HEK293 (cell line): ENCODE data around the gene APEX1.

Source experiments
- GLIS1 ChIP-seq: fragments of 450-650 bp; formaldehyde crosslinking; IDR thresholded peaks from 2 replicates; pipeline ENCODE4 v1.5.1; 2016; ENCODE audit warnings: missing biosample characterization, missing genetic modification characterization
- HOXA7 ChIP-seq: sonication (generic); formaldehyde crosslinking; IDR thresholded peaks from 2 replicates; pipeline ENCODE4 v1.8.1; 2022; ENCODE audit warnings: missing genetic modification reagents, borderline replicate concordance
- SCRT2 ChIP-seq: fragments of 450-650 bp; formaldehyde crosslinking; IDR thresholded peaks from 2 replicates; pipeline ENCODE4 v1.5.1; 2016; ENCODE audit warnings: missing biosample characterization, missing genetic modification characterization
- ZBTB20 ChIP-seq: fragments of 450-650 bp; formaldehyde crosslinking; IDR thresholded peaks from 2 replicates; pipeline ENCODE4 v1.5.1; 2016; ENCODE audit warnings: missing biosample characterization, missing genetic modification characterization
- ZBTB8A ChIP-seq: fragments of 450-650 bp; formaldehyde crosslinking; IDR thresholded peaks from 2 replicates; pipeline ENCODE4 v1.5.1; 2016; ENCODE audit warnings: missing biosample characterization, missing genetic modification characterization
- ZNF248 ChIP-seq: fragments of 450-650 bp; formaldehyde crosslinking; IDR thresholded peaks from 2 replicates; pipeline ENCODE4 v1.5.1; 2017; ENCODE audit warnings: missing biosample characterization, missing genetic modification characterization
- ZNF274 ChIP-seq, 2 experiments: fragments of 200-500 bp in 1 of 2; fragments of 450-650 bp in 1 of 2; sonication (Bioruptor generic) in 1 of 2; formaldehyde crosslinking in 1 of 2; IDR thresholded peaks; 2 replicates each; pipeline versions ENCODE4 v1.5.1 to v1.6.1; 2014 to 2016; ENCODE audit warnings: borderline replicate concordance in 1 of 2, inconsistent platforms in 1 of 2, low read length in 1 of 2, missing biosample characterization in 1 of 2, missing genetic modification characterization in 1 of 2
- ZNF324 ChIP-seq: fragments of 450-650 bp; formaldehyde crosslinking; IDR thresholded peaks from 2 replicates; pipeline ENCODE4 v1.5.1; 2016; ENCODE audit warnings: missing biosample characterization, missing genetic modification characterization
- ZNF341 ChIP-seq: fragments of 450-650 bp; formaldehyde crosslinking; IDR thresholded peaks from 2 replicates; pipeline ENCODE4; 2016; ENCODE audit warnings: low read depth, missing biosample characterization, missing genetic modification characterization
- ZNF501 ChIP-seq: fragments of 450-650 bp; formaldehyde crosslinking; IDR thresholded peaks from 2 replicates; pipeline ENCODE4 v1.5.1; 2016; ENCODE audit warnings: missing biosample characterization, missing genetic modification characterization
- ZNF792 ChIP-seq: fragments of 450-650 bp; formaldehyde crosslinking; IDR thresholded peaks from 2 replicates; pipeline ENCODE4 v1.5.1; 2016; ENCODE audit warnings: missing biosample characterization, missing genetic modification characterization
- TF ChIP-seq, protein P1 (sequence below): fragments of 450-650 bp; formaldehyde crosslinking; IDR thresholded peaks from 2 replicates; pipeline ENCODE4 v1.5.1; 2016; ENCODE audit warnings: missing biosample characterization, missing genetic modification characterization
- TF ChIP-seq, protein P2 (sequence below): fragments of 450-650 bp; formaldehyde crosslinking; IDR thresholded peaks from 2 replicates; pipeline ENCODE4 v1.5.1; 2016; ENCODE audit warnings: missing biosample characterization, missing genetic modification characterization, borderline replicate concordance
- TF ChIP-seq, protein P3 (sequence below): fragments of 450-650 bp; formaldehyde crosslinking; IDR thresholded peaks from 2 replicates; pipeline ENCODE4 v1.5.1; 2016; ENCODE audit warnings: missing biosample characterization, missing genetic modification characterization
- TF ChIP-seq, protein P4 (sequence below): fragments of 450-650 bp; formaldehyde crosslinking; IDR thresholded peaks from 2 replicates; pipeline ENCODE4; 2016; ENCODE audit warnings: missing biosample characterization, missing genetic modification characterization

APEX1 gene

DNA sequence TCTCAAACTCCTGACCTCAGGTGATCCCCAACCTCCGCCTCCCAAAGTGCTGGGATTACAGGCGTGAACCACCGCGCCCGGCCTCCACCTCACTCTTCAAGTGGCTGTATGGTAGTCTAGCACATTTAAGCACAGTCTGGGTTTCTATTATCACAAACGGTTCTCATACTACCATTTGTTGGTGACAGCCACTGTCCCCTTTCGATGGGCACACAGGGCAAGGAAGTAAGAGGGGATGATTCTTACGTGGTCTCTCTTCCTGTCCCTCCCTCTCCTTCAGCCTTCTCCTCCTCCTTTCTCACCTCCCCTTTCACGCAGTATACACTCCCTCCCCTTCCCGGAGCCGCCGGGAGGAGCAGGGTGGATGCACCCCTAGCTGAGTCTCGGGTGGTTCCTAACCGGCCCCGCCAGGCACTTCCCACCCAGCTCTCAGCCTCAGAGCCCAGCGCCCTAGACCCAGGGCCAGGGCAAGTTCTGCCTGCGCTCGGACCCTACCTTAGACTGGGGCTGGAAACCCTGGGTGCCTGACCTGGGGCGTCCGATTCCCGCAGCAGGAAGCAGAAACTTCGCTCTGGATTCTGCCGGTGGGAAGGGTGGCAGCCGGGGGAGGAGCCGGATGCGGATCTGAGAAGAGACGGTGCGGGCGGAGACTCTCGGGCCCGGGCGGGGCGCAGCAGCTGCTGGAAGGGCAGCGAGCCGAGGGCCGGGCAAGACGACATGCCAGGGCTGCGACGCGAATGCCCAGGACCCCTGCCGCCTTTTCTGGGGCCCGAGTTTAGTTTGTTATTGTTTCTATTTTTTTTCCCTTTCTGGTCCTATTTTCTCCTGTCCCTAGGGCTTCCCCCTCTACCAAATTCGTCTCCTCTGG is 41.9 kb upstream of the APEX1 start, which contains the start of gene TEP1 (continued):
- TF ChIP-seq, protein P1, sequence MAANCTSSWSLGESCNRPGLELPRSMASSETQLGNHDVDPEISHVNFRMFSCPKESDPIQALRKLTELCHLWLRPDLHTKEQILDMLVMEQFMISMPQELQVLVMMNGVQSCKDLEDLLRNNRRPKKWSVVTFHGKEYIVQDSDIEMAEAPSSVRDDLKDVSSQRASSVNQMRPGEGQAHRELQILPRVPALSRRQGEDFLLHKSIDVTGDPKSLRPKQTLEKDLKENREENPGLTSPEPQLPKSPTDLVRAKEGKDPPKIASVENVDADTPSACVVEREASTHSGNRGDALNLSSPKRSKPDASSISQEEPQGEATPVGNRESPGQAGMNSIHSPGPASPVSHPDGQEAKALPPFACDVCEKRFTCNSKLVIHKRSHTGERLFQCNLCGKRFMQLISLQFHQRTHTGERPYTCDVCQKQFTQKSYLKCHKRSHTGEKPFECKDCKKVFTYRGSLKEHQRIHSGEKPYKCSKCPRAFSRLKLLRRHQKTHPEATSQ (tag by site-specific recombination) = peak; percentile 63; the same call in 1 of the 2 replicates
- TF ChIP-seq SCRT2 (tag by site-specific recombination) = no peak
- no peak for TF ChIP-seq HOXA7 (CRISPR knock-in tag)
- TF ChIP-seq, protein P2, sequence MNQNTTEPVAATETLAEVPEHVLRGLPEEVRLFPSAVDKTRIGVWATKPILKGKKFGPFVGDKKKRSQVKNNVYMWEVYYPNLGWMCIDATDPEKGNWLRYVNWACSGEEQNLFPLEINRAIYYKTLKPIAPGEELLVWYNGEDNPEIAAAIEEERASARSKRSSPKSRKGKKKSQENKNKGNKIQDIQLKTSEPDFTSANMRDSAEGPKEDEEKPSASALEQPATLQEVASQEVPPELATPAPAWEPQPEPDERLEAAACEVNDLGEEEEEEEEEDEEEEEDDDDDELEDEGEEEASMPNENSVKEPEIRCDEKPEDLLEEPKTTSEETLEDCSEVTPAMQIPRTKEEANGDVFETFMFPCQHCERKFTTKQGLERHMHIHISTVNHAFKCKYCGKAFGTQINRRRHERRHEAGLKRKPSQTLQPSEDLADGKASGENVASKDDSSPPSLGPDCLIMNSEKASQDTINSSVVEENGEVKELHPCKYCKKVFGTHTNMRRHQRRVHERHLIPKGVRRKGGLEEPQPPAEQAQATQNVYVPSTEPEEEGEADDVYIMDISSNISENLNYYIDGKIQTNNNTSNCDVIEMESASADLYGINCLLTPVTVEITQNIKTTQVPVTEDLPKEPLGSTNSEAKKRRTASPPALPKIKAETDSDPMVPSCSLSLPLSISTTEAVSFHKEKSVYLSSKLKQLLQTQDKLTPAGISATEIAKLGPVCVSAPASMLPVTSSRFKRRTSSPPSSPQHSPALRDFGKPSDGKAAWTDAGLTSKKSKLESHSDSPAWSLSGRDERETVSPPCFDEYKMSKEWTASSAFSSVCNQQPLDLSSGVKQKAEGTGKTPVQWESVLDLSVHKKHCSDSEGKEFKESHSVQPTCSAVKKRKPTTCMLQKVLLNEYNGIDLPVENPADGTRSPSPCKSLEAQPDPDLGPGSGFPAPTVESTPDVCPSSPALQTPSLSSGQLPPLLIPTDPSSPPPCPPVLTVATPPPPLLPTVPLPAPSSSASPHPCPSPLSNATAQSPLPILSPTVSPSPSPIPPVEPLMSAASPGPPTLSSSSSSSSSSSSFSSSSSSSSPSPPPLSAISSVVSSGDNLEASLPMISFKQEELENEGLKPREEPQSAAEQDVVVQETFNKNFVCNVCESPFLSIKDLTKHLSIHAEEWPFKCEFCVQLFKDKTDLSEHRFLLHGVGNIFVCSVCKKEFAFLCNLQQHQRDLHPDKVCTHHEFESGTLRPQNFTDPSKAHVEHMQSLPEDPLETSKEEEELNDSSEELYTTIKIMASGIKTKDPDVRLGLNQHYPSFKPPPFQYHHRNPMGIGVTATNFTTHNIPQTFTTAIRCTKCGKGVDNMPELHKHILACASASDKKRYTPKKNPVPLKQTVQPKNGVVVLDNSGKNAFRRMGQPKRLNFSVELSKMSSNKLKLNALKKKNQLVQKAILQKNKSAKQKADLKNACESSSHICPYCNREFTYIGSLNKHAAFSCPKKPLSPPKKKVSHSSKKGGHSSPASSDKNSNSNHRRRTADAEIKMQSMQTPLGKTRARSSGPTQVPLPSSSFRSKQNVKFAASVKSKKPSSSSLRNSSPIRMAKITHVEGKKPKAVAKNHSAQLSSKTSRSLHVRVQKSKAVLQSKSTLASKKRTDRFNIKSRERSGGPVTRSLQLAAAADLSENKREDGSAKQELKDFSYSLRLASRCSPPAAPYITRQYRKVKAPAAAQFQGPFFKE (tag by site-specific recombination) = no peak
- no peak for TF ChIP-seq ZNF324 (tag by site-specific recombination)
- 0 out of 2 replicates have a peak, but pooled peaks have one; percentile 75 for TF ChIP-seq ZNF501 (tag by site-specific recombination)
- peak; percentile 57 for TF ChIP-seq GLIS1 (tag by site-specific recombination)
- TF ChIP-seq, protein P3, sequence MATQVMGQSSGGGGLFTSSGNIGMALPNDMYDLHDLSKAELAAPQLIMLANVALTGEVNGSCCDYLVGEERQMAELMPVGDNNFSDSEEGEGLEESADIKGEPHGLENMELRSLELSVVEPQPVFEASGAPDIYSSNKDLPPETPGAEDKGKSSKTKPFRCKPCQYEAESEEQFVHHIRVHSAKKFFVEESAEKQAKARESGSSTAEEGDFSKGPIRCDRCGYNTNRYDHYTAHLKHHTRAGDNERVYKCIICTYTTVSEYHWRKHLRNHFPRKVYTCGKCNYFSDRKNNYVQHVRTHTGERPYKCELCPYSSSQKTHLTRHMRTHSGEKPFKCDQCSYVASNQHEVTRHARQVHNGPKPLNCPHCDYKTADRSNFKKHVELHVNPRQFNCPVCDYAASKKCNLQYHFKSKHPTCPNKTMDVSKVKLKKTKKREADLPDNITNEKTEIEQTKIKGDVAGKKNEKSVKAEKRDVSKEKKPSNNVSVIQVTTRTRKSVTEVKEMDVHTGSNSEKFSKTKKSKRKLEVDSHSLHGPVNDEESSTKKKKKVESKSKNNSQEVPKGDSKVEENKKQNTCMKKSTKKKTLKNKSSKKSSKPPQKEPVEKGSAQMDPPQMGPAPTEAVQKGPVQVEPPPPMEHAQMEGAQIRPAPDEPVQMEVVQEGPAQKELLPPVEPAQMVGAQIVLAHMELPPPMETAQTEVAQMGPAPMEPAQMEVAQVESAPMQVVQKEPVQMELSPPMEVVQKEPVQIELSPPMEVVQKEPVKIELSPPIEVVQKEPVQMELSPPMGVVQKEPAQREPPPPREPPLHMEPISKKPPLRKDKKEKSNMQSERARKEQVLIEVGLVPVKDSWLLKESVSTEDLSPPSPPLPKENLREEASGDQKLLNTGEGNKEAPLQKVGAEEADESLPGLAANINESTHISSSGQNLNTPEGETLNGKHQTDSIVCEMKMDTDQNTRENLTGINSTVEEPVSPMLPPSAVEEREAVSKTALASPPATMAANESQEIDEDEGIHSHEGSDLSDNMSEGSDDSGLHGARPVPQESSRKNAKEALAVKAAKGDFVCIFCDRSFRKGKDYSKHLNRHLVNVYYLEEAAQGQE (tag by site-specific recombination) = no peak
- no peak for TF ChIP-seq ZNF248 (tag by site-specific recombination)
- TF ChIP-seq, protein P4, sequence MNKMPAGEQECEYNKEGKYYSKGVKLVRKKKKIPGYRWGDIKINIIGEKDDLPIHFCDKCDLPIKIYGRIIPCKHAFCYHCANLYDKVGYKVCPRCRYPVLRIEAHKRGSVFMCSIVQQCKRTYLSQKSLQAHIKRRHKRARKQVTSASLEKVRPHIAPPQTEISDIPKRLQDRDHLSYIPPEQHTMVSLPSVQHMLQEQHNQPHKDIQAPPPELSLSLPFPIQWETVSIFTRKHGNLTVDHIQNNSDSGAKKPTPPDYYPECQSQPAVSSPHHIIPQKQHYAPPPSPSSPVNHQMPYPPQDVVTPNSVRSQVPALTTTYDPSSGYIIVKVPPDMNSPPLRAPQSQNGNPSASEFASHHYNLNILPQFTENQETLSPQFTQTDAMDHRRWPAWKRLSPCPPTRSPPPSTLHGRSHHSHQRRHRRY = no peak
- TF ChIP-seq ZBTB8A = peak; percentile 86
- no peak for TF ChIP-seq ZNF274 (IDR thresholded peaks at IDR 0.05; ENCODE audit: low read length)
- TF ChIP-seq ZNF274 (tag by site-specific recombination; IDR thresholded peaks at IDR 0.05; ENCODE audit: borderline replicate concordance) = no peak
- TF ChIP-seq ZBTB20 (tag by site-specific recombination) = peak; percentile 99
- no peak for TF ChIP-seq ZNF792
- peak; percentile 100 for TF ChIP-seq ZNF341 (tag by site-specific recombination)
